ENCODE measurements around the gene ACVR1.

Gene ACVR1

GRCh38 chr2:157897106-157897971 lies 21.2 kb upstream of the ACVR1 start:
- DNase-seq (ENCODE audit: low read depth) = no peak
- H3K4me3 ChIP-seq (ENCODE audit: low read depth, low read length) = no peak overlapping the region
- TF ChIP-seq CTCF (conservative IDR thresholded peaks at IDR 0.05; ENCODE audit: low read depth, low read length) = no peak

- peak; percentile 34 for DNase-seq (ENCODE audit: low read depth)
- no peak overlapping the region for H3K4me3 ChIP-seq (ENCODE audit: low read depth, low read length)
Observed at GRCh38 chr2:157895531-157895930, 19.4 kb upstream of the ACVR1 start.

GRCh38 chr2:157894694-157895435 lies 18.7 kb upstream of the ACVR1 start:
- DNase-seq (ENCODE audit: low read depth) = peak; percentile 80
- H3K4me3 ChIP-seq (ENCODE audit: low read depth, low read length) = no peak overlapping the region
- no peak for TF ChIP-seq CTCF (conservative IDR thresholded peaks at IDR 0.05; ENCODE audit: low read depth, low read length)

More at GRCh38 chr2:157895531-157895930, 19.4 kb upstream of the ACVR1 start:
- TF ChIP-seq CTCF (conservative IDR thresholded peaks at IDR 0.05; ENCODE audit: low read depth, low read length) = no peak

GRCh38 chr2:157893611-157894010 lies 17.5 kb upstream of the ACVR1 start:
- no peak for TF ChIP-seq CTCF (conservative IDR thresholded peaks at IDR 0.05; ENCODE audit: low read depth, low read length)
- no peak overlapping the region for H3K4me3 ChIP-seq (ENCODE audit: low read depth, low read length)
- no peak for DNase-seq (ENCODE audit: low read depth)

GRCh38 chr2:157891643-157892041 lies 15.5 kb upstream of the ACVR1 start:
- TF ChIP-seq CTCF (conservative IDR thresholded peaks at IDR 0.05; ENCODE audit: low read depth, low read length) = no peak
- H3K4me3 ChIP-seq (ENCODE audit: low read depth, low read length) = no peak overlapping the region
- no peak for DNase-seq (ENCODE audit: low read depth)

- no peak for TF ChIP-seq CTCF (conservative IDR thresholded peaks at IDR 0.05; ENCODE audit: low read depth, low read length)
- no peak overlapping the region for H3K4me3 ChIP-seq (ENCODE audit: low read depth, low read length)
- DNase-seq (ENCODE audit: low read depth) = no peak
Observed at GRCh38 chr2:157890969-157891642, 15.0 kb upstream of the ACVR1 start.
